Measurements from ENCODE around the gene CCT3.
"Not testable (repeated sequence)": the region's sequence is repeated elsewhere in the genome, so short reads cannot be mapped to it uniquely, and the experiment has no call there.

The CCT3 gene

DNA sequence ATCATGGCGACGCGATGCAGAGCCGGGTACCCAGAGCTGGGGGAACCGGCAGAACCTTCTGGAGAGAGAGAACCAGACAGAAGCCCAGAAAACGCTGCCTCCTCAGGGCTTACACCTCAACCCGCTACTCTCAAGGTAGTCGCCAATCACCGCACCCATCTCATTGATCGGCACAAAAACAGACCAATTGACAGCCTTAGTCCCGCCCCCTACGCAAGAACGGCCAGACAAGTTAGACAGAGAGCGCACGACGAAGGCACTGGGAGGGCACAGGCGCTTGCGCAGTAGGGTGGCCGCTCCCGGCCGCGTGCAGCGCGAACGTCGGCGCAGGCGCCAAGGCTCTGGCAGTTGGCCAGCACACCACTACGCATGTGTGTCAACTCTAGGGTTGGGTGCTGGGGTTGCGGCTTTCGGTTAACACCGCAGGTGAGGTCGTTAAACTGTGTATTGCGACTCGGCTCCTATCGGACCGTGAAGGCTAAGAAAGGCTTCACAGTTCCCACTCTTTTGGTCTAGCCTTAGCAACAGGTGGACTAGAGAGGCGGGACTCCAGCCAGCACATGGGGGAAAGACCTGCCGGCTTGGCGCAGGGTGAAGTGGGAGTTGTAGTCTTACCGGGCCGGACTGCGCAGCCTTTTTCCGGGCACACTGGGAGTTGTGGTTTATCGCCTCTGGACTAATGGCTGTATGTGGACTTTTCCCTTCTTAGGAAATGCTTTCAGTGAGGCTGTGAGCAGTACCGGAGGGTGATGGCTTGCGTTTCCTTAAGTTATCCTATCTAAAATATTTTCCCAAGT is at the start of gene CCT3, which contains the start of gene TSACC:
Gene CCT3, minus strand, starts transcription at position 113 of the 797 bp plus-strand sequence. Its CDS starts 108 bp downstream, at position 5.
Gene TSACC, plus strand, starts transcription at position 347 of the 797 bp plus-strand sequence. CDS start 1,232 bp downstream, outside the sequence.
- DNase-seq (ENCODE audit: low read depth in 2 of 2) = peak; percentile 97 to 99

DNA sequence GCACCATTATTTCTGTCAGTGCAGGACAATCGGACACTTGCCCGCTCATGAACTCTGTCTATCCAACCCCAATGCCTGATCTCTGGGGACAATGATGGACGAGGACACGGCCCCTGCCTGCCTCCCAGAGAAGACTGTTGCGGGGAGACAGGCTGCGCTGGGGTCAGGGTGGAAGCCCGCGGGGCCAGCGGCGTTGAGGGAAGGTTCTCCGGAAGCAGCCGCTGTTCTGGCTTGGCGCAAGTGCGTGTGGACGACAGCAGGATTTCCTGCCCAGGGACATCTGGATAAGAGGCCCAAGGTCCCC is 49.7 kb upstream of the CCT3 start:
- DNase-seq (ENCODE audit: low read depth in 2 of 2) = no peak

DNA sequence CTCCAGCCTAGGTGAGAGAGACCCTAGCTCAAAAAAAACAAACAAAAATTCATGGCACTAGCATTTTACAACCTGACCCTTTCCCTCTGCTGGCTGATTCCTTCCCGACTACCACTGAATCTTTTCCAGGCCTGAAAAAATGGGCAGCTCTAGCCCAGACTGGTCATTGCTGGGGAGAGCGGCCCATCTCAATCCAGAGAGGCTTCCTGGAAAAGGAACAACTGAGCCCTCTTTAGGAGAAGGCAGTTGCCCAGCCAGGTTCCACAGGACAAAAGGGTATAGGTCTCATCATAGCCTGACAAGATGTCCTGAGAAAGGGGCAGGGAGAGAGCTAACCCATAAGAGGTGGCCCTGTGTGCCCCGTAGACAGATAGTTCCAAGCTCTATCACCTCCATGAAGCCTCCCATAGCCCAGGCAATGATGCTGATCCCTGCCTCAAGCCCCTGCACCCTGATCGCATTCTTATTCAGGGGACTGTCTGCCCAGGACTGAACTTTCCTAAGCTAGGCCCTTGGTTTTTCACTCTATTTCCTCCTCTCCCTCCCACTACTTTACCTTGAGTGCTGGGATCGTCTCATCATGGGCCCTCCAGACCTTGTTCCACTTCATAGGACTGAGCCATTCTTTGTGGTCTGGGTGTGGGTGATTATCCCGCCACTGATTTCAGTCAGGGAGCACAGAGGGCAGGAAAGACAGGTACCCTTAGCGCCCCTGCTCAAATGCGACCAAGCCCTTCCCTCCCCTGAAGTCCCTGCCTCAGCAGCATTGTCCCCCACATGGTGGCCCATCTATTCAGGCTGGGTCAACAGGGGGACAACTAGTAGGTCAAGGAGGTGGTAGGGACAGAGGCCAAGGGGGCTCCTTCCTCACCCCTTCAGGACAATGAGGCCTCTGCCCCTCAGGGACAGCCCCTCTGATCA is 49.1 kb upstream of the CCT3 start:
- no peak for DNase-seq (ENCODE audit: low read depth in 2 of 2)

DNA sequence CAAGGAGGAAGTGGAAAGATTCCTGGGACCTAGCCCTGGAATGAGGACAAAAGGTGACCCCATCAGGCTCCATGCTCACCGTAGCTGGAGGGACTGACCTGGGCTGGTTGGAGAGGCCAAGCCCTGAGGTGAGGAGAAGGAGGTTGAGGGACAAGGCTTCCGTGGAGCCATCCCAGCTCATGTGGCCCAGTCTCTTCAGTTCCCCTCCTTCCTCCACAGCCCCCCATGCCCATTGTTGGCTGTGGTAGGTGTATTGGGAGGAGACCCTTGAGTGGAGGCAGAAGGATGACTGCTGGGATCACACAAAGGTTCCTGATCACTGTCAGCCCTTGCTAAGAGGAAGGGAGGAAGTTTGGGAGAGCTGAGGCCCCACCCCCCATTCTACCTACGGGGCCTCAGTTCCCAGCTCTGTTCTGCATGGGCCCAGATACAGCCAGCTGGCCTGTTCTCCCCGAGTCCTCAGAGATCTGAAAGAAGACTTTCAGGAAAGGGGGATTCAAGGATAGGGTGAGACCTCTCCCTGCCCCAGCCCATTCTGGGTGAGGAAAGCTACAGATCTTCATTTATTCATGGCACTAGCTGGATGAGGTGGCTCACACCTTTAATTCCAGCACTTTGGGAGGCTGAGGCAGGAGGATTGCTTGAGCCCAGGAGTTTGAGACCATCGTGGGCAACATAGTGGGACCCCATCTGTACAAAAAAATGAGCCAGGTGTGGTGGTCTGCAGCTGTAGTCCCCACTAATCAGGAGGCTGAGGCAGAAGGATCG is 48.2 kb upstream of the CCT3 start:
- no peak for DNase-seq (ENCODE audit: low read depth in 2 of 2)

DNA sequence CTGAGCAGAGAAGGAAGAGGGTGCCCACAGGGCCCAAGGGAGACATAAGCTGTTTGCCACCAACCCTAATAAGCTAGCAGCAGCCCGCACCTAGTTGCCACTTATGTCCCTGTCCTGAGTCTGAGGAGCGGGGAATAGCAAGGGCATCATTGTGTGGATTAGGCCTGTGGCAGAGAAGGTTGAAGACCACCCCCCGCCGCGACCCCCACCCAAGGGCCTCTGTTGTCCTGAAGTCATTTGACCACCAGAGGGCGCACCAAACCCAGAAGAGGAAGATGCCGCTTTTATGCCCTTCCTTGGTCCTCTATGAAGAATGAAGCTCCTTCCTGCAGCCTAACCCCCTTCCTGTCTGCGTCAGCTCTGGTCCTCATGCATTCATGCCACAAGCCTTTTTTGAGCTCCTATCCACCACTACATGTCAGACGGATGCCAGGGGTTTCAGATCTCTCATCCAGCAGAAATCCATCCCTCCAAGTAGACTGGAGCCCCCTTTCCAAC is 47.5 kb upstream of the CCT3 start:
- peak; percentile 47 to 51 for DNase-seq (ENCODE audit: low read depth in 2 of 2)

DNA sequence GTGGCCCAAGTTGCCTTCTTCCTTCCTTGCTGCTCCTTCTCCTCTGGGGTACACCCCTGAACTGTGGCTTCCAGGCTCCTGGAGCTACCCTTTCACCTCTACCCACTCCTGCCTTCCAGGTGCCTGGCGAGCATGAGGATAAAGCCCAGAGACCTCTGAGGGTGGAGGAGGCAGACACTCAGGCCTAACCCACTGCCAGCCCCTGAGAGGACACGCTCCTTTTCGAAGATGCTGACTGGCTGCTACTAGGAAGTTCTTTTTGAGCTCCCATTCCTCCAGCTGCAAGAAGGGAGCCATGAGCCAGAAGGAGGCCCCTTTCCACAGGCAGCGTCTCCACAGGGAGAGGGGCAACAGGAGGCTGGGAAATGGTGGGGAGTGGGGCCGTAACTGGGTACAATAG is 46.6 kb upstream of the CCT3 start:
- DNase-seq (ENCODE audit: low read depth in 2 of 2) = no peak

DNA sequence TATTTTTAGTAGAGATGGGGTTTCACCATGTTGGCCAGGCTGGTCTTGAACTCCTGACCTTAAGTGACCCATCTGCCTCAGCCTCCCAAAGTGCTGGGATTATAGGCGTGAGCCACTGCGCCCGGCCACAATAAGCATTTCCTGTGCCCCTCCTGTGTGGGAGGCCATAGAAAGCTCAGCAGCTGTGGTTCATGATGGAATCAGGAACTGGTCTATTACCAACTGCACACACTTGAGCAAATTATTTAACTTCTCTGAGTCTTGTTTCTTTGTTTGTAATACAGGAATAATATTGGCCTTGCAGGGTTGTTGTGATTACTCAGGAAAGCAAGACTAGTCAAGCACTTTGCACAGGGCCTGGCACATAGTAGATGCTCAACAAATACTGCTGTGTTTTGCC is 45.9 kb upstream of the CCT3 start:
- DNase-seq (ENCODE audit: low read depth in 2 of 2) = no peak

DNA sequence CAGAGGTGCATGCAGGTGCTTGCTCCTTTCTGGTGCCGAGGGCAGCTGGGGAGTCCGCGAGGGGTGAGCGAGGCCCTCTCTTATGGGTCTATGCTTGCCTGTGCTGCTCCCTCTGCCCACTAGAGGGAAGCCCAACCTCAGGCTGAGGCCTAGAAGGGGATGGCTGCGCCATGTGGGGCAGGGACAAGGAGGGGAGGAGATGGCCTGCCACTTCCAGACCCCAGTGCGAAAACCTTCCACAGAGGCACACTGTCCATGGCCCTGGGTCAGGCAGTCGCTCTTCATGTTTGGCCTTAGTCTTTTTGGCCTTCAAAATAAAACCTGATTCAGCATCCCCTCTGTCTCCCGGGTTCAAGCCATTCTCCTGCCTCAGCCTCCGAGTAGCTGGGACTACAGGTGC is 44.9 kb upstream of the CCT3 start:
- peak; percentile 40 to 57 for DNase-seq (ENCODE audit: low read depth in 2 of 2)

DNA sequence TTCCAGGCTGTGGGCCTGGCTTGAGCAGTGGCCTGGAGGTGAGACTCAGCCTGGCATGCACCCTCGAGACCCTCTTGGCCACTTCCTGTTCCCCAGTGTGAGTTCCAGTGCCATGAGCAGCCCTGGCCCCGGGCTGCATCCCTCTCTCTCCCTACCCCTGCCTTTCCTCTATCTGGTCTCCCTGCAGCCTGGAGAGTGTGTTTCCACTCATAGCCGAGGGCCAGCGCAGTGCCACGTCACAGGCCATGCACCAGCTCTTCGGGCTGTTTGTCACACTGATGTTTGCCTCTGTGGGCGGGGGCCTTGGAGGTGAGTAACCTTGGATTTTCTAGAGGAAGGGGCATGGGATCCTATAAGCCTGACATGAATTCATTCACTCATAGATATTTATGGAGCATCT is 44.5 kb upstream of the CCT3 start:
- no peak for DNase-seq (ENCODE audit: low read depth in 2 of 2)

DNA sequence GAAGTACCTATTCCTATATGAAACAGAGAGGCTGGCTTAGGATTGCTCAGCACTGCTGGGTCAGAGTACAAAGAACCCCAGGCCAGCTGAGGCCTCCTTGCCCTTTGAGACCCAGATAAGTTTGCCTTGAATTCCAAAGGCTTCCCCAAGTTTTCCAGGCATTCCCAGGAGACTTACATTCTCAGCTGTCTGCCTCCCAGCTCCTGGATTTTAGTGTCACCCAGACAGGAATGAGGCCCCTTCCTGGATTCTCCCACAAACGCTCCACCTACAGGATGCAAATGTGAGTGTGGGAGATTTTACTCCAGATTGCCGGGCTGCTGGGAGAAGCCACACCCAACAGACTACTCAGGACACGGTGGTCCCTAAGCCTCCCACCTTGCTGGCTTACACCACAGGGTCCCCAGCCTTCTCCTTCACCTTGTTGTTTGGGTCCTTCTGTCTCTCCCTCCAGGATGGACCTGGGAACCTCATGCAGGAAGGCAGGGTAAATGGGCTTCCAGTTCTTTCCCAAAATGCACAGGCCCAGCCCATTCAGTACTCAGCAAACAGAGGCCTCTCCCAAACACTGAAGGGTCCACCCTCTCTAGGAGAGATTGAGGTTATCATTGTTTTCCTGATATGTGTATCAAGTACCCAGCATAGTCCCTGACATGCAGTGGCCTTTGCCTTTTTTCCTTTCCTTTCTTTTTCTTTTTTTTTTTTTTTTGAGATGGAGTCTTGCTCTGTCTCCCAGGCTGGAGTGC is 41.5 kb upstream of the CCT3 start:
- DNase-seq (ENCODE audit: low read depth in 2 of 2) = no peak

DNA sequence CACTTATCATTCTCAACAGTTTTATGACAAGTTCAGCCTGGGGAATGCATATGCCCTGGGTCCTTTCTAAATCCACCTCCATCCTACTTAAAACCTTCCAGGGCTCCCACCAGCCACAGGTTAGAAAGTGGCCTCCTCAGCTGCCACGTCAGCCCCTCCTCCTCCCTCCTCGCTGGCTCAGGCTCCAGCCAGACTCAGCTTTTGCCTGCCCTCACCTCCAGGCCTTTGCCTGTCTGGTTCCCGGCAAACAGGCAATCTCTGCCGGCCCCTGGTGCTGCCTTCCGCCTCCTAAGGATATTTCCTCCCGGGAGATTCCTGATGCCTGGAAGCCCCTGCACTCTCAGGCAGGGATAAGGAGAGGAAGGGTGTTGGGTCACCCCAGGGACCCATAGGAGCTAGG is 40.5 kb upstream of the CCT3 start:
- DNase-seq (ENCODE audit: low read depth in 2 of 2) = no peak

DNA sequence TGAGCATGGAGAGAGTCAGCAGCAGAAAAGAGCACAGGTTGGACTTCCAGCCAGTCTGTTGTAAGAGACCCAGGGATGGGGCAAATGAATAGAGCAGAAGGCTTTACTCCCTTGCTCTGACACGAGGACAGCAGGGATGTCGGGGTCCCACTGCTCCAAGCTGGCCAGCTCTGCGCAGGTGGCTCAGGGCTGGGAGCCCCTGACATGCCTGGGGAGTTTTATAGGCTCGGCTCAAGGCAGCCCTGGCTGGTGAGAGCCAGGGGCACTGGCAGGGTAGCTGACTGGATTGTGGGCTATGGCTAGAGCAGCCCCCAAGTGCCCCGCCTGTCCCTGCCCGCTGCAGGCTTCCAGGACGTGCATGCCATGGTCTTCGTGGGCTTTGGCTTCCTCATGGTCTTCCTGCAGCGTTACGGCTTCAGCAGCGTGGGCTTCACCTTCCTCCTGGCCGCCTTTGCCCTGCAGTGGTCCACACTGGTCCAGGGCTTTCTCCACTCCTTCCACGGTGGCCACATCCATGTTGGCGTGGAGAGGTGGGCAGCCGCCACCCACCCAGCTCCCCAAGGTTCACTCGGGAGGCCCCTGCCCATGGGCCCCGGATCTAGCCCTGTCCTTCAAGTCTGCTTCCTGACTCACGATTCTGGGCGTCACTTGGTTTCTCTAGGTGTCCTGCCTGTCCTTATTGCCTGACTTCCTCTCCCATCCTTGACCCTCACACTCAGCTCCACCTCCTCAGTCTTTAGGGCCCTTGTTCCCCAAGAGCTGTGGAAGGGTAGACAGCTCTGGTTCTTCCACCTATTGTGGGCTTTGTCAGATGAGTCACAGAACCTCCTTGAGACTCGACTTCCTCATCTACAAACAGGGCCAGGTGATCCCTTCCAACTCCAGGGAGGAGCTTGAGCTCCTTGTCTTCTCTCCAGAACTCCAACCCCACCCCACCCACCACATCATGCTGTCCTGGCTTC is 39.1 kb upstream of the CCT3 start:
- DNase-seq (ENCODE audit: low read depth in 2 of 2) = no peak

DNA sequence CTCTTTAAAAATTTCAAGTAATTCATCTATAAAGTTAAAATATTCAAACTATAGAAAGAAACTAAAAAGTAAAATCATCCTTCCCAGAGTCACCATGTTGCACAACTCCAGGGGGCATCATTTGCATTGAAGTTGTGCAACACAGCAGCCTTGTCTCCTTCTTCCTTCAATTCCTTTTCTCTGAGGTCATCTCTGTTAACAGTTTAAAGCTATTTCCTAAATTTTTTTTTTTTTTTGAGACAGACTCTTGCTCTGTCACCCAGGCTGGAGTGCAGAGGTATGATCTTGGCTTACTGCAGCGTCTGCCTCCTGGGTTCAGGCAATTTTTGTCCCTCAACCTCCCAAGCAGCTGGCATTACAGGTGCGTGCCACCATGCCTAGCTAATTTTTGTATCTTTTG is 38.1 kb upstream of the CCT3 start:
- DNase-seq (ENCODE audit: low read depth in 2 of 2) = no peak

DNA sequence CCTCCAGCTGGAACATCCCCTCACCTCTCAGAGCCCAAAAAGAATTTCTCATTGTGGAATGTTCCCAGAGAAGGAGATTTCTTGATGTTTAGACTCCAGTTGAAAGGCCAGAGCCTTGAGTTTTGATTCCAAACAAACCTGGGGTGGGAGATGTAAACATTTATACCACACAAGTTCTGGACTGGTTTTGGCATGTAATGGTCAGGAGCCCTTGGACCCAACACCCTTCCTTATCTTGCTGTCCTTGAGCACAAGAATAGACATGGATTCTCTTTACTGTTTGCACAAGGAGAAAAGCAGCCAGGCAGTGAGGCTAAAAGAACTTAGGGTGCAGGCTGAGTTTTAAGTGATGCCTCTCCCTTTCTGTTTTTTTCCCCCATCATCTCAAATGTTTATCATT is 35.5 kb upstream of the CCT3 start:
- no peak for DNase-seq (ENCODE audit: low read depth in 2 of 2)

DNA sequence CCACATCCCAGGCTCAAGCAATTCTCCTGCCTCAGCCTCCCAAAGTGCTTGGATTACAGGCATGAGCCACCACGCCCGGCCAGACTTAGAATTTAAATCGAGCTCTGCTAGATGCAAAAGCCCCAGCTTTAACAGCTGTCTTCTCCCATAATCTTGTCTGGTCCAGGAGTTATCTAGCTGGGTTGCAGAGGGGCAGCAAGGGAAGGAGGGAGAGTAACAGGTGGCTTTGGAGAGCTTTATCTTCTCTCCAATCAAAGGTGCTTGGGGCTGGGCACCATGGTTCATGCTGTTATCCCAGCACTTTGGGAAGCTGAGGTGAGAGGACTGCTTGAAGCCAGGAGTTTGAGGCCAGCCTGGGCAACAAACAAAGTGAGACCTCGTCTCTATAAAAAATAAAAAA is 34.8 kb upstream of the CCT3 start:
- no peak for DNase-seq (ENCODE audit: low read depth in 2 of 2)

DNA sequence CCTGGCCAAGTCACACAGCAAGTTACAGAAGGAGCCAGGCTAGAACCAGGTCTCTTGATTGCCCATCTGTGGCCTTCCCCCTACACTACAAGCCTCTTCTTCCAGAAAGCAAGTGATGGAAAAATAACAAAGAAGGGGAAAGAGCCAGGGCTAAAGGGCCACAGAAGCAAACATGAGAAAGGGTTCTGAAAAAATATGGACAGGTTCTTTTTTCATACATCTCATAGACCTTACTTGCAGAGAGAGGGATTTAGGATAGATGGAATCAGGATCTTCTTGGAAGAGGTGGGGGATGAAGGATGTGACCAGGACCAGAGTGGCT is 34.1 kb upstream of the CCT3 start:
- DNase-seq (ENCODE audit: low read depth in 2 of 2) = no peak

DNA sequence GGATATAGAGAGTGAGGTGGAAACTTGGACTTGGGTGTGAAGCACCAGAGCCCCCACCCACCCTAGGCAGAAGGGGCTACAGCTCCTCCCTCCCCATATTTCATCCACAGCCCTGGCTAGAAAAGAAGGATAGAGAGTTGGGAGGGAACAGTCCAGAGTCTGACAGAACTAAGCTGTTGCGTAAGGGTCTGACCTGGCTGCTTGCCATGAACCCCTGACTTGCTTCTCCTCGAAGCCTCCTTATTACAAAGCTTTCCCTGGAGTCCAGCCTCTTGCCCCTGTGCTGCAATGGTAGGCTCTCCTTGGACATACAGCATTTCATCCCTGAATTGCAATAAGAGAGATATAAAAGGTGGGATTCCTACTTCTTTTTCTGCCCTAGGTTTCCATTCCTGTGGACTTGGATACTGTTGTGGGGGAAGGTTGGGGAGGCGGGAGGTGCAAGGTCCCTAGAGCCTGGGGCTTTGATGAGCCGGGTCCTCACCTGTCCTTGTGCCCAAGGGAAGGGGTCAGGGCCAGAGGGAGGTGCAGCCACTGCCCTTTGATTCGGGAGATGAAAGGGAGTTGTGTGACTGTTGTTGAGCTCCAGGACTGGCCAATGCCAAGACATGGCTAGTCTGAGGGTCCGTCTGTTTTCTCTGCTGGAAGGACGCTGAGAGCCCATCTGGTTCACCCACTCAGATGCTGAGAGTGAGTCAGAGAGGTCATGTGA is 33.6 kb upstream of the CCT3 start:
- DNase-seq (ENCODE audit: low read depth in 2 of 2) = no peak

DNA sequence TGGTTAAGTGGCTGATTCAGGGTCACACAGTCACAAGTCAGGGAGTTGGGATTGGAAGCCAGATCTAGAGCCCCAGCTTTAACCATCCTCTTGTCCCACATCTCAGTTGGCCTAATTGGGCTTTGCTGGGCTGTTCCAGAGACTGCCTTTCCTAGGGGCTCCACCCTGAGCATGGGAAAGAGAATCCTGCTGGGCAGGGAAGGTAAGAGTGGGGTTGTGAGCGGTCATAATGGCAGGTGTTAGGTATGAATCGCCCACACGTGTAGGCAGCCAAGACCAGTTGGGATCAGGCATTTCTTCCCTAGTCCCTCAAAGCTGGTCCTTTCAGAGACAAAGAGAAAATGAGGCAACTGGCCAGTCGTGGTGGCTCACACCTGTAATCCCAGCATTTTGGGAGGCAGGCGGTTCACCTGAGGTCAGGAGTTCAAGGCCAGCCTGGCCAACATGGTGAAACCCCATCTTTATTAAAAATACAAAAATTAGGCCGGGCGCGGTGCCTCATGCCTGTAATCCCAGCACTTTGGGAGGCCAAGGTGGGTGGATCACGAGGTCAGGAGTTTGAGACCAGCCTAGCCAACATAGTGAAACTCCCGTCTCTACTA is 31.7 kb upstream of the CCT3 start:
- DNase-seq (ENCODE audit: low read depth in 2 of 2) = not testable (repeated sequence)
